Common myeloid progenitor, CD34-positive (primary cell): ENCODE data around the gene LASP1NB.
"Not testable (repeated sequence)": the region's sequence is repeated elsewhere in the genome, so short reads cannot be mapped to it uniquely, and the experiment has no call there.

Experiments
- CTCF ChIA-PET: fragments of 350-600 bp; sonication (Branson Sonifier 250); formaldehyde crosslinking; loops from one replicate; lab custom pipeline; 2021; ENCODE audit warnings: antibody characterized with exemption; lab: Charles Lee
- POLR2A ChIA-PET: fragments of 350-600 bp; sonication (Branson Sonifier 250); formaldehyde crosslinking; loops from one replicate; lab custom pipeline; 2021; ENCODE audit warnings: antibody characterized with exemption; lab: Charles Lee
- DNase-seq, 3 donors: peaks; one replicate each; pipeline versions ENCODE4 v3.0.0 to v3.0.0-alpha.2; 2013
- H3K27ac ChIP-seq, 2 experiments: 1 replicate in 1 of 2; 2 replicates in 1 of 2; pipeline ENCODE4 v1.7.0; 2013; ENCODE audit warnings: inconsistent platforms in 2 of 2, low read length in 2 of 2, mild to moderate bottlenecking in 2 of 2, low read depth in 1 of 2, moderate library complexity in 1 of 2; ENCODE audit not compliant: severe bottlenecking in 2 of 2, insufficient read depth in 1 of 2, poor library complexity in 1 of 2
- H3K27me3 ChIP-seq, 5 experiments: replicated peaks in 2 of 5; 1 replicate in 3 of 5; 2 replicates in 2 of 5; pipeline versions ENCODE4 v1.6.1 to v1.7.0; 2013; ENCODE audit warnings: low read length in 4 of 5, mild to moderate bottlenecking in 2 of 5, moderate library complexity in 2 of 5, inconsistent platforms in 1 of 5; ENCODE audit not compliant: insufficient read depth in 5 of 5, control insufficient read depth in 4 of 5
- H3K36me3 ChIP-seq, 4 experiments: 1 replicate in 2 of 4; 2 replicates in 2 of 4; pipeline versions ENCODE4 v1.6.1 to v1.7.0; 2013; ENCODE audit warnings: low read length in 3 of 4, control low read depth in 1 of 4, mild to moderate bottlenecking in 1 of 4; ENCODE audit not compliant: control insufficient read depth in 4 of 4, insufficient read depth in 4 of 4
- H3K4me1 ChIP-seq, 4 experiments: 1 replicate in 3 of 4; 2 replicates in 1 of 4; pipeline versions ENCODE4 v1.6.1 to v1.7.1; 2013; ENCODE audit warnings: low read length in 3 of 4, mild to moderate bottlenecking in 3 of 4, control low read depth in 1 of 4, inconsistent platforms in 1 of 4, moderate library complexity in 1 of 4; ENCODE audit not compliant: control insufficient read depth in 4 of 4, insufficient read depth in 4 of 4; ENCODE audit errors: control extremely low read depth in 1 of 4
- H3K4me3 ChIP-seq, 7 experiments: 1 replicate in 4 of 7; 2 replicates in 3 of 7; pipeline versions ENCODE4 v1.5.1 to v1.7.0; 2013; ENCODE audit warnings: mild to moderate bottlenecking in 7 of 7, low read length in 6 of 7, moderate library complexity in 6 of 7, inconsistent platforms in 2 of 7, low read depth in 2 of 7, control low read depth in 1 of 7; ENCODE audit not compliant: insufficient read depth in 4 of 7, control insufficient read depth in 1 of 7; ENCODE audit errors: extremely low read depth in 1 of 7
- H3K9me3 ChIP-seq, 5 experiments: 1 replicate in 4 of 5; 2 replicates in 1 of 5; pipeline versions ENCODE4 v1.6.1 to v1.7.1; 2013; ENCODE audit warnings: low read length in 4 of 5, mild to moderate bottlenecking in 2 of 5, inconsistent platforms in 1 of 5, low read depth in 1 of 5, moderate library complexity in 1 of 5; ENCODE audit not compliant: control insufficient read depth in 4 of 5, insufficient read depth in 2 of 5; ENCODE audit errors: control extremely low read depth in 1 of 5
- WGBS: methylation state at CpG from one replicate; pipeline ENCODE4 v1.1.5; 2013; ENCODE audit not compliant: insufficient coverage; 5-methylcytosine and 5-hydroxymethylcytosine counted together

Gene LASP1NB

GRCh38 chr17:38967290-38967738 lies 41.9 kb downstream of the LASP1NB start, which contains the start of gene FBXO47:
TSS of gene FBXO47 (minus strand) at chr17:38967403. CDS start at chr17:38963025, 4,378 bp downstream.
- POLR2A ChIA-PET, result no interaction called here
- CTCF ChIA-PET, result interaction anchor here (0.9 to 1.9 kb wide), 5 partner anchors 12 to 204 kb away, joined by 3 to 5 read pairs (median 3); no protein-coding TSS in a partner anchor
- H3K9me3 ChIP-seq, result no peaks in the 10 kb centered on the region
- no peaks in the 10 kb centered on the region for H3K27me3 ChIP-seq
- no peaks in the 10 kb centered on the region for H3K36me3 ChIP-seq
- peaks cover 0 to 7% (median 0%) of the 10 kb centered on the region in 4 experiments for H3K4me1 ChIP-seq
- H3K4me3 ChIP-seq, result peak within 1 kb of the TSS in 5 of 7 experiments; percentile 23 to 68 (median 40)
- WGBS, result 35% methylated on average over 19 of the region's 21 CpGs
- no peak within 1 kb of the TSS for H3K27ac ChIP-seq
- DNase-seq, result peak; percentile 92 to 94 (median 93)

- H3K36me3 ChIP-seq, result no peaks in the 10 kb centered on the region
- POLR2A ChIA-PET, result no interaction called here
- 100% methylated on average over 4 of the region's 4 CpGs for WGBS
- peaks cover 0 to 7% (median 0%) of the 10 kb centered on the region in 4 experiments for H3K4me1 ChIP-seq
- H3K9me3 ChIP-seq, result no peaks in the 10 kb centered on the region
- H3K27ac ChIP-seq, result no peak overlapping the region
- H3K4me3 ChIP-seq, result no peak overlapping the region
- CTCF ChIA-PET, result interaction anchor here (1.1 kb wide), 1 partner anchor 205 kb away, joined by 3 read pairs; no protein-coding TSS in a partner anchor
- no peaks in the 10 kb centered on the region for H3K27me3 ChIP-seq
- no peak for DNase-seq
Measured at GRCh38 chr17:38969281-38969680, 43.9 kb downstream of the LASP1NB start.

- ChIA-PET POLR2A (no interaction called here), CTCF (no interaction called here)
- Histone ChIP-seq H3K9me3 (no peaks in the 10 kb centered on the region), H3K36me3 (no peaks in the 10 kb centered on the region), H3K4me3 (no peak overlapping the region), H3K27me3 (no peaks in the 10 kb centered on the region), H3K27ac (no peak overlapping the region), H3K4me1 (peaks cover 0 to 7% (median 0%) of the 10 kb centered on the region in 4 experiments)
- no peak for DNase-seq
- WGBS, result 97% methylated on average over 3 of the region's 4 CpGs
Measured at GRCh38 chr17:38970128-38970527, 44.7 kb downstream of the LASP1NB start.

DNA sequence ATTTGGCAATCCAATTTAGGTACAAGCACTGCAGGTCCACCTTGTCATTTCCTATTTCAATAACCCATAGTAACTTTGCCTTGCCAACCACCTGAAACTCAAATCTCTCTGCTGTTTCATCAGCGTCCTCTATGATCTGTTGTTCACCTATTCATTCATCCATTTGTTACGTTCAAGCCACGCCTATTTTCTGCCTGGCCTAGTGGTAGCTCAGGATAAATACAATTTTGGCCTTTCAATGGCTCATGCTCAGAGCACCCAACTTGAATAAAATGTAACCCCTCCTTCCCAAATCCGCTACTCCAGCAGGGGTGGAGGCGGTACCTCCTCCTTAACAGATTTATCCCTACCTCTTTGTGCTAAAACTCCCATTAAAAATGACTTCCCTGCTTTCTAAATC lies 45.4 kb downstream of the LASP1NB start:
- WGBS, result 91% methylated on average over 5 of the region's 5 CpGs
- H3K4me3 ChIP-seq, result no peak overlapping the region
- H3K9me3 ChIP-seq, result no peaks in the 10 kb centered on the region
- POLR2A ChIA-PET, result no interaction called here
- no peaks in the 10 kb centered on the region for H3K27me3 ChIP-seq
- peaks cover 0 to 7% (median 0%) of the 10 kb centered on the region in 4 experiments for H3K4me1 ChIP-seq
- no peak for DNase-seq
- no peaks in the 10 kb centered on the region for H3K36me3 ChIP-seq
- no peak overlapping the region for H3K27ac ChIP-seq
- CTCF ChIA-PET, result interaction anchor here (1.3 kb wide), 1 partner anchor 48 kb away, joined by 3 read pairs; no protein-coding TSS in a partner anchor

GRCh38 chr17:38976187-38976551 lies 50.8 kb downstream of the LASP1NB start:
- H3K4me1 ChIP-seq, H3K27ac ChIP-seq, H3K27me3 ChIP-seq, H3K9me3 ChIP-seq, POLR2A ChIA-PET, H3K36me3 ChIP-seq, H3K4me3 ChIP-seq: not testable (repeated sequence)
- whole genome bisulfite sequencing, result 100% methylated on average over 2 of the region's 6 CpGs
- DNase-seq, result peak; percentile 22 to 74 (median 63)
- CTCF ChIA-PET, result interaction anchor here (1.0 to 1.4 kb wide), 2 partner anchors 177 to 199 kb away, joined by 3 to 6 read pairs; no protein-coding TSS in a partner anchor

GRCh38 chr17:38978180-38978579 lies 52.8 kb downstream of the LASP1NB start:
- Histone ChIP-seq H3K4me3 (no peak overlapping the region), H3K36me3 (no peaks in the 10 kb centered on the region), H3K9me3 (no peaks in the 10 kb centered on the region), H3K27ac (no peak overlapping the region), H3K27me3 (peaks cover 0 to 2% (median 0%) of the 10 kb centered on the region in 5 experiments), H3K4me1 (peaks cover 0 to 6% (median 0%) of the 10 kb centered on the region in 4 experiments)
- 95% methylated on average over 3 of the region's 4 CpGs for WGBS
- ChIA-PET CTCF (interaction anchor here (0.7 to 1.2 kb wide), 6 partner anchors 46 to 267 kb away, joined by 3 to 6 read pairs (median 4); no protein-coding TSS in a partner anchor), POLR2A (interaction anchor here (0.6 kb wide), 1 partner anchor 39 kb away, joined by 3 read pairs; no protein-coding TSS in a partner anchor)
- DNase-seq, result no peak
